Ramos (cell line): ENCODE measurements around the gene METTL8.
"Not testable (repeated sequence)": the region's sequence is repeated elsewhere in the genome, so short reads cannot be mapped to it uniquely, and the experiment has no call there.

Source experiments
- in situ Hi-C: fragments of 300-500 bp; cut with MboI; formaldehyde crosslinking; loops from one replicate; pipeline ENCODE4 v1.14.3; 2022; ENCODE audit warnings: low sequenced_read_pairs; ENCODE audit not compliant: unreplicated experiment

Gene METTL8

GRCh38 chr2:171431677-171432167 is 2.1 kb downstream of the METTL8 start:
- in situ Hi-C loops = no loop called here

- in situ Hi-C loops = no loop called here
Observed at GRCh38 chr2:171430516-171431410, 3.0 kb downstream of the METTL8 start.

- in situ Hi-C loops = loop anchor here (10.0 kb wide), 2 partner anchors 268 to 448 kb away; no protein-coding TSS in a partner anchor
Observed at GRCh38 chr2:171422710-171423495, 10.9 kb downstream of the METTL8 start.

GRCh38 chr2:171420728-171421563 is 12.8 kb downstream of the METTL8 start:
- in situ Hi-C loops = loop anchor here (10.0 kb wide), 2 partner anchors 266 to 446 kb away; no protein-coding TSS in a partner anchor

GRCh38 chr2:171419333-171419732 is 14.5 kb downstream of the METTL8 start:
- in situ Hi-C loops = no loop called here

GRCh38 chr2:171416009-171416926 is 17.5 kb downstream of the METTL8 start:
- in situ Hi-C loops = no loop called here

GRCh38 chr2:171414645-171415044 is 19.1 kb downstream of the METTL8 start:
- in situ Hi-C loops = not testable (repeated sequence)

- in situ Hi-C loops = no loop called here
Observed at GRCh38 chr2:171412571-171413175, 21.1 kb downstream of the METTL8 start.

- in situ Hi-C loops = no loop called here
Observed at GRCh38 chr2:171411791-171412483, 21.9 kb downstream of the METTL8 start.

GRCh38 chr2:171411214-171411613 is 22.6 kb downstream of the METTL8 start:
- in situ Hi-C loops = no loop called here

- in situ Hi-C loops = no loop called here
Observed at GRCh38 chr2:171410624-171411023, 23.2 kb downstream of the METTL8 start.

GRCh38 chr2:171410101-171410500 is 23.7 kb downstream of the METTL8 start:
- in situ Hi-C loops = no loop called here

- in situ Hi-C loops = loop anchor here (5.0 kb wide), 1 partner anchor 87 kb away; no protein-coding TSS in a partner anchor
Observed at GRCh38 chr2:171409436-171409971, 24.3 kb downstream of the METTL8 start.

- in situ Hi-C loops = loop anchor here (5.0 kb wide), 1 partner anchor 85 kb away; no protein-coding TSS in a partner anchor
Observed at GRCh38 chr2:171407676-171408044, 26.1 kb downstream of the METTL8 start.

GRCh38 chr2:171407030-171407675 is 26.6 kb downstream of the METTL8 start:
- in situ Hi-C loops = loop anchor here (5.0 kb wide), 1 partner anchor 85 kb away; no protein-coding TSS in a partner anchor

- in situ Hi-C loops = loop anchor here (5.0 kb wide), 1 partner anchor 84 kb away; no protein-coding TSS in a partner anchor
Observed at GRCh38 chr2:171406044-171406443, 27.7 kb downstream of the METTL8 start.

- in situ Hi-C loops = loop anchor here (5.0 kb wide), 1 partner anchor 83 kb away; no protein-coding TSS in a partner anchor
Observed at GRCh38 chr2:171405546-171405945, 28.2 kb downstream of the METTL8 start.
